Activated CD8-positive, alpha-beta memory T cell treated with anti-CD3 and anti-CD28 coated beads for 4 hours (primary cell): ENCODE results near the gene MYL9.
A peak's percentile ranks its signal among the peaks of the same experiment; 100 is the strongest.

Source experiments
- DNase-seq, 2 donors: peaks; one replicate each; pipeline ENCODE4 v3.0.0-alpha.2; 2020; ENCODE audit warnings: low read depth in 2 of 2

Gene MYL9

GRCh38 chr20:36579996-36580545 is 38.8 kb downstream of the MYL9 start:
- DNase-seq: no peak

GRCh38 chr20:36582322-36582721 is 41.0 kb downstream of the MYL9 start:
- no peak for DNase-seq

GRCh38 chr20:36582821-36583220 is 41.5 kb downstream of the MYL9 start:
- no peak for DNase-seq

- DNase-seq: no peak
Measured at GRCh38 chr20:36584018-36584481, 42.7 kb downstream of the MYL9 start.

- no peak for DNase-seq
Measured at GRCh38 chr20:36585410-36586125, 44.2 kb downstream of the MYL9 start.

- DNase-seq: no peak
Measured at GRCh38 chr20:36587388-36588070, 46.2 kb downstream of the MYL9 start.

GRCh38 chr20:36591281-36591680 is 50.0 kb downstream of the MYL9 start:
- no peak for DNase-seq

GRCh38 chr20:36591854-36592641 is 50.7 kb downstream of the MYL9 start:
- DNase-seq: peak in 1 of 2 donors; percentile 36

GRCh38 chr20:36593347-36593929 is 52.1 kb downstream of the MYL9 start:
- no peak for DNase-seq

- DNase-seq: no peak
Measured at GRCh38 chr20:36599912-36600345, 58.6 kb downstream of the MYL9 start.
